ENCODE data around the gene SUMO2. TPM values are rescaled to one million over a fixed set of nuclear protein-coding genes. Genes with fewer than 3 reads are reported as not detected.
"Not testable (repeated sequence)": the region's sequence is repeated elsewhere in the genome, so short reads cannot be mapped to it uniquely, and the experiment has no call there.

Gene SUMO2
- total RNA-seq = 493 and 503 TPM in 2 replicates

DNA sequence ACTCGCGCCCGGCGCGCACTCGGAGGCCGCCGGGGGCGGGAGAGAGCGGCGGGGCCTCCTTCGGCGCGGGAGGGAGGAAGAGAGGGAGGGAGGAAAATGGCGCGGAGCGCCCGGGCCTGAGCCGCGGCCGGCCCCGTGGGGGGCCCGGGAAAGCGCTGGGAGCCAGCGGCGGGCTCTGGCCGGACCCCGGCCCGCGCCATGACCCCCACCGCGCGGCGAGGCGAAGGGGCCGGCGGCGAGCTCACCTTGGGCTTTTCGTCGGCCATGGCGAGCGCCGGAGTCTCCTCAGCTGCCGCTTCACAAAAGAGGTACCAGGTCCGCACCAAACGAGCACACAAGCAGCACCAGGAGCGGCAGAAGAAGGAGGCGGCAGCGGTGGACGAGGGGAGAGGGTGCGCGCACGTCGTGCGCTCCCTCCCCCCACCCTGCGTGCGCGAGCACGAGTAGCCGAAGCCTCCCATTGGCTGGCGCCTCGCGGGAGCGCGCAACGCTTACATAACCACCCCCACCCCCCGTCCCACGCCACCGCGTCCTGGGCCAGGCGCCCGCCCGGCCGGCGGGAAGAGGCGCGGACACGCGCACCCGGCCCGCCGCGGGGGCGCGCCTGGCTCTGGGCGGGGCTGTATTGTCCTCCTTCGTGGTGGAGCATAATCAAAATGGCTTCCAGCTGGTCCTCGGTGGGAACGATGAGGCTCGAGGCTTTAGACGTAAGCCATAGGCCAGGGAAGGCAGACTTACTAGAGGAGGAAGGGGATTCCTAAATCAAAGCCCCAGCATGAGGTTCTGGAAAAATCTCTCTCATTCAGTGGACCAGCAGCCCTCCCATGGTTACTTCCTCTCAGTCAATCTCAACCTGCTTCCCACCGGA is at the start of gene SUMO2:
Gene SUMO2, minus strand, starts transcription at position 391 of the 868 bp plus-strand sequence. Its CDS starts 125 bp downstream, at position 266.
- intact Hi-C loops (cut with micrococcal nuclease) = loop anchor here (1.0 to 10.0 kb wide), 10 partner anchors 18 to 596 kb away; partner anchors contain the start of genes ATP5PD, CDR2L, FDXR and GGA3

DNA sequence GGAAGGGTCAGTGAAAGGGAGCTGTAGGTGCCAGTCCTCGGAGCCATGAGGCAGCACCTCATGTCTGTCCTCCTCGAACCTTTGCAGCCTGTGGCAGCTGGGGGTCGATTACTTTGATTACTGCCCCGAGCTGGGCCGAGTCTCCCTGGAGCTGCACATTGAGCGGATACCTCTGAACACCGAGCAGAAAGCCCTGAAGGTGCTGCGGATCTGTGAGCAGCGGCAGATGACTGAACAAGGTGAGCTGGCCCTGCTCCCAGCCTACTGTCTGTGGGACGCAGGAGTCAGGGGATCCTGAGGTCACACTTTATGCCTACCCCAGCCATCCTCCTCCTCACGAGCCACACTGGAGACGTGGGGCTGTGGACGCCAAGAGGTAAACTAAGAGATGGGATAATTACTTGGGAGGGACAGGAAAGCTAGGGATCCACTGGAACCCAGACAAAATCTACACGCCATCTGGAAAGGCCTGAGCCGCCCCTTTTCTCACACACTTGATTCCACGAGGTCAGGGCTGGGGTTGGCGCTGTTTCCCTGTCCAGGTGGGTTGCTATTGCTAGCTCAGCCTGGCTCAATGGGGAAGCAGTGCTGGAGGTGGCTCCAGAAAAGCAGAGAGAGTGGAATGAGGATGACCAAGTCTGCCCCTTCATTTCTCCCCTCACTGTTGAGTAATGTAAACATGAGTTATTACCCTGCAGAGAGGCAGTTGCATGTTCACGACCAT is 49.1 kb upstream of the SUMO2 start:
- intact Hi-C loops (cut with micrococcal nuclease) = no loop called here

DNA sequence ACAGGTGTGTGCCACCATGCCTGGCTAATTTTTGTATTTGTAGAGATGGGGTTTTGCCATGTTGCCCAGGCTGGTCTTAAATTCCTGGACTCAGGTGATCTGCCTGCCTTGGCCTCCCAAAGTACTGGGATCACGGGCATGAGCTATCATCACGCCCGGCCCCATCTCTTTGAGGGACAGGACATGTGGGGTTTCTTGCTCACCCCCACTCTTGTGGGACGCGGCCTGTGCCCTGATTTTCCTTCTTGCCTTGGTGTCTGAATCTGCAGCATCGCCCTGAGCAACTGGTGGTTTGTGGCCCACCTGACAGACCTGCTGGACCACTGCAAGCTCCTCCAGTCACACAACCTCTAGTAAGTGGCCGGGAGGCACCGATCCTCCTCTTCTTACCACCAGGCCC is 48.3 kb upstream of the SUMO2 start:
- intact Hi-C loops (cut with micrococcal nuclease) = no loop called here

DNA sequence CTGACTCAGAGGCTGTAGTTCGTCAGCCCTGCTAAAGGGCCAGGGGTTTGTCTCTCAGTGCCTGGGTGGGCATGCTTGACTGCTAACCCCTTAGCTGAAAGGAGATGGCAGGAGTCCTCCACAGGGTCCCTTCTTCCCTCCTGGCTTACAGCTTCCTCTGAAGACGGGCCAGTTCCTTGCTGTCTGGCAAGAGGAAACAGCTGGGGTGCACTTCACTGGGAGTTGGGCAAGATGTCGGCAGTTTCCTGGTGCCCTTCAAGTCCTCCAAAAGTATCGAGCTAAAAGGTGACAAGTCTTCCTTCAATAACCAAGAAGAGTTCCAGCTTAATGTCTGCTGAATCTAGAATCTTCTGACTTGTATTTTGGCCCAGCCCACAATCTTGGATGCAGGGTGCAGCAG is 46.1 kb upstream of the SUMO2 start:
- intact Hi-C loops (cut with micrococcal nuclease) = no loop called here

DNA sequence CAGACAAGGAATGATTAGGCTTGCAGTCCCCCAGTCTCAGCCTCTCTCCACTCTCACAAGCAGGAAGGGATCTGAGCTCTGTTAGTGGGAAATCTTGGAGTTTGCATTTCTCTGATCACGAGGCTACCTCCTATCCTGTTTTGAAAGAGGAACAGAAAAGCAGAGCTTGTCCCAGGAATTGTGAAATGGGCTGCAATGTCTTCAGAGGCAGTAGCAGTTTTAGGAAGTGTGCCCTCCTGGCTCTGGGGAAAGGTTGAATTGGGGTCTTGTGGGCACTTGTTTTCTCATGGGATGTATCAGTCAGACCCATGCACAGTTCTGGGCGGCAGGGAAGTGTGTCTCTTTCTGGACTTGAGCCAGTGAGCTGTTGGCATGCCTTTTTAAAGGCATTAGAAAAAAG is 45.5 kb upstream of the SUMO2 start:
- intact Hi-C loops (cut with micrococcal nuclease) = no loop called here

DNA sequence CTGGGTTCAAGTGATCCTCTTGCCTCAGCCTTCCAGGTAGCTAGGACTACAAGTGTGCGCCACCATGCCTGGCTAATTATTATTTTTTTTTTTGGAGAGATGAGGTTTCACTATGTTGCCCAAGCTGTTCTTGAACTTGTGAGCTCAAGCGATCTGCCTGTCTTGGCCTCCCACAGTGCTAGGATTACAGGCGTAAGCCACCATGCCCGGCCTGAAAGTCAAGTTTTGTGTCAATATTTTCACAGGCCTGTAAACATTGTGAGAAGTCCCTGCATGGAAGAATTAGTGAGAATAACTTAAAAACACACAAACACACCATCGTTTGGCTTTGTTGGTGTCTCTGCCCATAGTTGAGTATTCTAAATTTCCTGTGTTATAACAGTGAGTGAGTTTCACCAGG is 45.0 kb upstream of the SUMO2 start:
- intact Hi-C loops (cut with micrococcal nuclease) = no loop called here

DNA sequence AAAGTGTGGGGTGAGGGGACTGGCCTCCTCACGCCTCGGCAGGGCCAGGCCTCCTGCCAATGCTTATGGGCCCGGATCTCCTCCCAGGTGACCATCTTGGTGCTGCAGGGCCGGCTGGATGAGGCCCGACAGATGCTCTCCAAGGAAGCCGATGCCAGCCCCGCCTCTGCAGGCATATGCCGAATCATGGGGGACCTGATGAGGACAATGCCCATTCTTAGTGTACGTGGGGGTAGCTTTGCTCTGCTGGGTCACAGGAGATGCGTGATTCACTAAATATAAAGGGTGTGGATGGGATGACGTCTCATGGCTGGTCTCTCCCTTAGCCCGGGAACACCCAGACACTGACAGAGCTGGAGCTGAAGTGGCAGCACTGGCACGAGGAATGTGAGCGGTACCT is 42.3 kb upstream of the SUMO2 start:
- intact Hi-C loops (cut with micrococcal nuclease) = no loop called here

DNA sequence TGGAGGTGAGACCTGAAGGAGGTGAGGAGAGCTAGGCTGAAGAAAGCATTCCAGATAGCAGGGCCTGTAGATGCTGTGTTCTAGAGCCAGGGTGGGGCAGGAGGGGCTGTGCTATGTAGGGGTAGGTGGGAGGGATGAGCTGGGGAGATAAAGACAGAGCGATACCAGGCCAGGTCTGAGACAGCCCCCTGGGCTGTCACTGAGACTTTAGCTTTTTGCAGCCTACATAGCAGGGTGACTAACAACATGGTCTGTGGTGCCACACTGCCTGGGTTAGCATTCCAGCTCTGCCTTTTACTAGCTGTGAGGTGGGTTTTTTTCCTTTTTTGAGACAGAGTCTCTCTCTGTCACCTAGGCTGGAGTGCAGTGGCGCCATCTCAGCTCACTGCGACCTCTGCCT is 37.1 kb upstream of the SUMO2 start:
- intact Hi-C loops (cut with micrococcal nuclease) = no loop called here

DNA sequence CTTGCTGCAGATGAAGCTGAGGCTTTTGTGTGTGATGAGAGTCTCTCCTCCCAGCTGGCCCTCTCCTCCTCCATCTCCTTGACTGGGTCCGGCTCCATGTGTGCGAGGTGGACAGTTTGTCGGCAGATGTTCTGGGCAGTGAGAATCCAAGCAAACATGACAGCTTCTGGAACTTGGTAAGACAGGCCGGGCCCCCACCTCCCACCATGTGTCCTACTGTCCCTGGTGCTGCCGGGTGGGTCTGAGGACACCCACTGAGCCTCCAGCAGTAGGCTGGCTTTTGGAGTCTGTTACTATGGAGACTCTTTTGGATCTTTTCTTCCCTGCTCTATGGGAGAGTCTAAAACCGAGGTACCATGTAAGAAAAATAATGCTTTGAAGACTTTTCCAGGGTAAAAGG is 35.4 kb upstream of the SUMO2 start:
- intact Hi-C loops (cut with micrococcal nuclease) = no loop called here

DNA sequence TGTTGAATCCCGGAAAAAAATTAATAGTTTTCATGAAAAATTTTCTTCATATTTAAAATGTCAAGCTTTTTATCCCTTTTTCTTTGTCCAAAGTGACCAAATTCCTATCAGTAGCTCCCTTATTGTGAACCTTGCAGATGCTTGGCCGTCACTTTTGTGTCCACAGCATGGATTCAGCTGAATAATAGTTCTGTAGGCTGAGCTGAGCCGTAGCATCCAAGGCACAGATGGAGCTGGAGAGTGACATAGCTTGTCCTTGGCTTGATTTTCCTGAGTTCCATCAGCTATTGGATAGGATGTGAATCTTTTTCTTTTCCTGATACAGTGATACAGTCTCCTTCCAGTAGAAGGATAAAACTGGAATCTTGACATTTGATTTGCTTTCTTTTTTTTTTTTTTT is 26.3 kb upstream of the SUMO2 start:
- intact Hi-C loops (cut with micrococcal nuclease) = no loop called here

DNA sequence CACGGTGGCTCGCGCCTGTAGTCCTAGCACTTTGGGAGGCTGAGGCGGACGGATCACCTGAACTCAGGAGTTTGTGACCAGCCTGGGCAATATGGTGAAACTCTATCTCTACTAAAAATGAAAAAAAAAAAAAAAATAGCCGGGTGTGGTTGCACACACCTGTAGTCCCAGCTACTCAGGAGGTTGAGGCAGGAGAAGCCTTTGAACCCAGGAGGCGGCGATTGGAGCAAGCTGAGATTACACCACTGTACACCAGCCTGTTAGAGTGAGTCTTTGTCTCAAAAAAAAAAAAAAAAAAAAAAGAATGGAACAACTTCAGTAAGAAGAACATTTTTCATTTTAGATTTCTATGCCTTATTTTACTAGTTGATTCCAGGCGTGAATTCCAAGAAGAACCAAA is 25.4 kb upstream of the SUMO2 start:
- intact Hi-C loops (cut with micrococcal nuclease) = no loop called here

DNA sequence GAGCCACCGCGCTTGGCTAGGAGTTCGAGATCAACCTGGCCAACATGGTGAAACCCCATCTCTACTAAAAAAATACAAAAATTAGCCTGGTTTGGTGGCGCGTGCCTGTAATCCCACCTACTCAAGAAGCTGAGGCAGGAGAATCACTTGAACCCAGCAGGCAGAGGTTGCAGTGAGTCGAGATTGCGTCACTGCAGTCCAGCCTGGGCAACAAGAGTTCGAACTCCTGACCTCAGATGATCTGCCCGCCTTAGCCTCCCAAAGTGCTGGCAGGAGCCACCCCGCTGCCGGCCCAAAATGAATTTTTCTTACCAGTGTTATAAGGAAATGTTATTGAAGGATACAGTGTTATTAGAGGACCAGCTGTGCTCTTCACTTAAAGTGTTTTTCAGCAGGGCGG is 25.0 kb upstream of the SUMO2 start:
- intact Hi-C loops (cut with micrococcal nuclease) = no loop called here

DNA sequence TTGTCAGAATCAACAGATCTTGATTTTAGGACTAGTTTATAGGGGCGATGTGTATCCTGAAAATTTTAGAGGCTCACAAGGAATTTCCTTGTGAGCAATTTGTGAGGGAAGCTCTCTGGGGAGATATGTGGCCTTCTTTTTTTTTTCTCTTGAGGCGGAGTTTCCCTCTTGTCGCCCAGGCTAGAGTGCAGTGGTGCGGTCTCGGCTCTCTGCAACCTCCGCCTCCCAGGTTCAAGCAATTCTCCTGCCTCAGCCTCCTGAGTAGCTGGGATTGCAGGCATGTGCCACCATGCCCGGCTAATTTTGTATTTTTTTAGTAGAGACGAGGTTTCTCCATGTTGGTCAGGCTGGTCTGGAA is 24.3 kb upstream of the SUMO2 start:
- intact Hi-C loops (cut with micrococcal nuclease) = not testable (repeated sequence)

DNA sequence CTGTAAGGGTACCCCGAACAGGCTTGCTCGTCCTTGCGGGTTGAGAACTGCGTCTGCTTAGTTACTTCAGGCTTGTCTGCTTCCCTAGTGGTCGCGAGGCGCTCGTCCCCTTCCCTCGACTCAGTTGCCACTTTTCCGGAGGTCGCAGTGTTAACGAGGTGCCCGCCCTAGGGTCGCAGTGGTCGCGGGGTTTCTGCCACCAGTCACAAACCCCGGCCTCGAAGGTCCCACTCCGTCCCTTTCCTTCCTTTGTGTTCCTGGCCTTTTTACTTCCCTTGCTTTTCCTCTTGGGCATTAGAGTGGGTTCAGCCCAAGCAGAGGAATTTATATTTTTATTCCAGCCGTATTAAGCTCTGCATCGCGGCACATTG is 23.0 kb upstream of the SUMO2 start:
- intact Hi-C loops (cut with micrococcal nuclease) = loop anchor here (1.0 to 2.0 kb wide), 9 partner anchors 22 to 333 kb away; partner anchors contain the start of genes ARMC7, FDXR, GGA3 and JPT1

DNA sequence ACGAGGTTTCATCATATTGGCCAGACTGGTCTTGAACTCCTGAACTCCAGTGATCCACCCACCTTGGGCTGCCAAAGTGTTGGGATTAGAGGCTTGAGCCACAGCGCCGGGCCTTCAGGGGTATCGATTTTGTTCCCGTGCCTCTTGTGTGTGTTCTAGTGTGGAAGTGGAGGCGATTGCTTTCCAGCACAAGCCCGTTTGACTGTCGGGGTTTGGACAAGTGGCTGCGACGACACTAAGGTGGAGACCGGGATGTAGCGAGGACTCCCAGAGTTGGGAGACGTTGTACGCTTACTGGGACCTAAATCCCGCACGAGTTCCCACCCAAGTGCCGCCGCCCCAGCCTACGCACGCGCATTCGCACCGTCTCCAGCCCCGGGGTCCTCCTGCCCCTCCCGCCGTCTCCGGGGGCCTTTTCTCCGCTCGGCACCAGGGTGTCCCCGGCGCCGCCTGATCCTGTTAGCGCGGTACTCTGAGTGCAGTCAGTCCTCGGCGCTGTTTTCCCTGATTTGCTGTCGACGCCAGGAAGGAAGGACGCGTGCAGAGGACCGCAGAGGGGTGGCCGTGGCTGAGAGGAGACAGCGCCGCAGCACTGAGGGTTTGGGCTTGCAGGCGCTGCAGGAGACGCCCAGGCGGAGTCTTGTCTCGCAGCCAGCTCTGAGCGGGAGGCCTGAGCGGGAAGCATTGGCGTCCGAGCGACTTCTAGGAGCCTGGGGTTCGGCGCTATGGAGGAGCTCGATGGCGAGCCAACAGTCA is 22.5 kb upstream of the SUMO2 start, which contains the start of gene NUP85:
Gene NUP85, plus strand, starts transcription at position 643 of the 756 bp plus-strand sequence. Its CDS starts 83 bp downstream, at position 726.
- intact Hi-C loops (cut with micrococcal nuclease) = loop anchor here (1.0 to 2.0 kb wide), 9 partner anchors 22 to 332 kb away; partner anchors contain the start of genes ARMC7, FDXR, GGA3 and JPT1

DNA sequence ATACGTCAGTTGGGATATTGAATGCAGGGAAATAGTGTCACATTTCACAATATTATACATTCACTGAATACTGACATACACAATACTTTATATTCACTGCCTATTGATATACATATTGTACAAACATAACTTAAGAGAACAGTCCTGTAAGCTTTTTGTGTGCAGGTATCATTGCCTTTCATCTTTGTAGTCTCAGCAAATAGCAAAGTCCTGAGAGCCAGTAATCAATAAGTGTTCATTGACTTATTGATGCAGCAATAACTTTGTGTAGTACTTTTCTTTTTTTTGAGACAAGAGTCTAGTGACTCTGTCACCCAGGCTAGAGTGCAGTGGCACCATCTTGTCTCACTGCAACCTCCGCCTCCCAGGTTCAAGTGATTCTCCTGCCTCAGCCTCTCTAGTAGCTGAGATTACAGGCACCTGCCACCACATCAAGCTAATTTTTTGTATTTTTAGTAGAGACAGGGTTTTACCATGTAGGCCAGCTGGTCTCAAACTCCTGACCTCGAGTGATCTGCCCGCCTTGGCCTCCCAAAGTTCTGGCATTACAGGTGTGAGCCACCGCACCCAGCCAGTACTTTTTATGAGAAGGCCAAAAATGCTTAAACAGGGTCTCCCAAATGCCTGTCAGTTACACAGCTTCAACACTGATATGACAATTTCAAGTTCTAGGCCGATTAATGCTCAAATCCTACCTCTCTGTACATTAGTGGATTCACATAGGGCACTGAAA is 17.3 kb upstream of the SUMO2 start:
- intact Hi-C loops (cut with micrococcal nuclease) = loop anchor here (2.0 to 5.0 kb wide), 2 partner anchors 72 to 139 kb away; partner anchors contain the start of gene MIF4GD

DNA sequence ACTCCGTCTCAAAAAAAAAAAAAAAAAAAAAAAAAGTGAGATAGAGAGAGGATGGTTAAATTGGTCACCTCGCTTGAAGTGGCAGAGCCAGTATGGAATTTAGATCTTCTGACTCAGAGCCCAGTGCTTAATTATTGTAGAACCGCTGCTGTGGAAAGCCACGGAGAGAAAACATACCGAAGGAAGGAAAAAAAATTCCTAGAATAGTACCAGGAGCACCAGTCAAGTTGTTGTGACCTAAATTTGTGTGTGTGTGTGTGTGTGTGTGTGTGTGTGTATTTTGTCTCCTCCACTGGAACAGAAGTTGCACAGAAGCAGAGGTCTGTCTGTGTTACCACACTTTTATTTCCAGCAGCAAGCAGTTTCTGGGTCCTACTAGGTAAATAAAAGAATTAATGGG is 12.1 kb upstream of the SUMO2 start:
- intact Hi-C loops (cut with micrococcal nuclease) = no loop called here

DNA sequence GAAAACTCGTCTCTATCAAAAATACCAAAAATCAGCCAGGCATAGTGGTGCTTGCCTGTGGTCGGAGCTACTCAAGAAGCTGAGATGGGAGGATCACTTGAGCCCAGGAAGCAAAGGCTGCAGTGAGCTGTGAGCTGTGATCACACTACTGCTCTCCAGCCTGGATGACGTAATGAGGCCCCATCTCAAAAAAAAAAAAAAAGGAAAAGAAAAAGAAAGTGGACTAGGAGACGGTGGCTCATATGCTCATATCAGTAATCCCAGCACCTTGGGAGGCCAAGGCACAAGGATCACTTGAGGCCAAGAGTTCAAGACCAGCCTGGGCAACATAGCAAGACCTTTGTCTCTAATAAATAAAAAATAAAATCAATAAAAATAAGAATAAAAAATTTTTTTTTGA is 8.8 kb upstream of the SUMO2 start:
- intact Hi-C loops (cut with micrococcal nuclease) = no loop called here

DNA sequence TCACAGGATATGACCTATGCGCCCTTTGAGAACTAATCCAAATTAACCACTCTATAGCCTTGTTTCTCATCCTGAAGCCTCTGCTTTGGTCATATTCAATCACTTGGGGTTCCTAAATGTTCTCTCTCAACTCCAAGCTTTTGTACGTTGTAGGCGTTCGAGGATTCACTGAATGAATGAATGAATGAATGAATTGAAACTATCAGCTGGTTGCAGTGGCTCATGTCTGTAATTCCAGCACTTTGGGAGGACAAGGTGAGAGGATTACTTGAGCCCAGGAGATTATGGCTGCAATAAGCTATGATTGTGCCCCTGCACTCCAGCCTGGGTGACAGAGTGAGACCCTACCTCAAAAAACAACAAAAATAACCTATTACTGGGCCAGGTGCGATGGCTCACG is 5.9 kb upstream of the SUMO2 start:
- intact Hi-C loops (cut with micrococcal nuclease) = loop anchor here (1.0 to 10.0 kb wide), 4 partner anchors 7 to 314 kb away; partner anchors contain the start of genes CDR2L and FDXR

DNA sequence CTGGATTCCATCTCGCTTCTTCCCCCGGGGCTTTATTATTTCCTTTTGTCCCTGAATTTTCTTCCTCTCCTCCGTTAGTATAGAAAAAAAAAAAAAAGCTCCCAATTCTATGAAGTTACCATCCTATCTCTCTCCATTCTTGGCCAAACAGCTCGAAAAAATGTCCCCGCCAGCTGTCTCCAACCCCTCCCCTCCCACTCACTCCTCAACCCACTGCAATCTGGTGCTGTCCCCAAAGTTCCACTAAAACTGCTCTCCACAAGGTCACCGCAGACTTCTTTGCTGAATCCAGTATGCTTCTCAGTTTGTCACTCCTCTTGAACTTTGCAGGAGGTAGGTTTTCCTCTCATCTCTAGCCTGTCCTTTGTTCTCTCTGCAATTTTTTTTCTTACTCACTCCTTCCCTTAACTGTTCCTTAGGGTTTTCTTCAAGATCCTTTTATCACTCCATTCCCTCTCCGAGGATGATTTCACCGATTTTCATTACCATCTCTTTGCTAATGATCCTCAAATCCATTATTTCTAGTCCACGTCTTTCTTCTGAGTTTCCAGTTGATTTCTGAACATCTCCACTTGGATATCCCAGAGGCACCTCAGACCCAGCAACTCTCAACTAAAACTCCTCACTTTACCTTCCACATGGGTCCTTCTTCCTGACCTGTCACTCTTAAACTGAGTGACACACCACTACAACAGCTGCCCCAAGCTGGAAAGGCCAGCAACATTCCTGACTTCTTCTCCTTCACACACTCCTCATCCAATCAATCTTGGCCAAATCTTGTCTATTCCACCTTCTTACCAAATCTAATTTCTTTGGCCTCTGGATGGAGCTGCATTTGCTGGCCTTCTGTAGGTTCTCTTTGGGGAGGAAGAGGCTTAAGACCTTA is 1.5 kb upstream of the SUMO2 start:
- intact Hi-C loops (cut with micrococcal nuclease) = loop anchor here (1.0 to 10.0 kb wide), 10 partner anchors 17 to 595 kb away; partner anchors contain the start of genes ATP5PD, CDR2L, FDXR and GGA3
